Measurements from ENCODE around the gene DPP10.

GRCh38 chr2:115771516-115771915 is 1329.1 kb downstream of the DPP10 start:
- TF ChIP-seq CTCF (IDR thresholded peaks at IDR 0.05; ENCODE audit: low read depth, low read length, missing input control) (no peak), TAF1 (conservative IDR thresholded peaks at IDR 0.05) (no peak), MAX (IDR thresholded peaks at IDR 0.05) (no peak), HNF4G (IDR thresholded peaks at IDR 0.05) (no peak)

All from liver (tissue), 3 donors.